ENCODE data around the gene SFXN3.

The SFXN3 gene, protein sequence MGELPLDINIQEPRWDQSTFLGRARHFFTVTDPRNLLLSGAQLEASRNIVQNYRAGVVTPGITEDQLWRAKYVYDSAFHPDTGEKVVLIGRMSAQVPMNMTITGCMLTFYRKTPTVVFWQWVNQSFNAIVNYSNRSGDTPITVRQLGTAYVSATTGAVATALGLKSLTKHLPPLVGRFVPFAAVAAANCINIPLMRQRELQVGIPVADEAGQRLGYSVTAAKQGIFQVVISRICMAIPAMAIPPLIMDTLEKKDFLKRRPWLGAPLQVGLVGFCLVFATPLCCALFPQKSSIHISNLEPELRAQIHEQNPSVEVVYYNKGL

GRCh38 chr10:101031128-101031795 lies at the start of gene SFXN3, which contains the start of gene PDZD7:
SFXN3 (plus strand) TSS chr10:101031234; CDS start chr10:101034695, 3,461 bp downstream.
PDZD7 (minus strand) TSS chr10:101031129; CDS start chr10:101030219, 910 bp downstream.
- in situ Hi-C loops (cut with HindIII; ENCODE audit: low sequenced_read_pairs), result loop anchor here (5.0 kb wide), 1 partner anchor 34 kb away; the partner anchor contains the start of gene LZTS2

- in situ Hi-C loops (cut with HindIII; ENCODE audit: low sequenced_read_pairs), result no loop called here
These were observed 47.9 kb upstream of the SFXN3 start for GRCh38 chr10:100982916-100983830.

DNA sequence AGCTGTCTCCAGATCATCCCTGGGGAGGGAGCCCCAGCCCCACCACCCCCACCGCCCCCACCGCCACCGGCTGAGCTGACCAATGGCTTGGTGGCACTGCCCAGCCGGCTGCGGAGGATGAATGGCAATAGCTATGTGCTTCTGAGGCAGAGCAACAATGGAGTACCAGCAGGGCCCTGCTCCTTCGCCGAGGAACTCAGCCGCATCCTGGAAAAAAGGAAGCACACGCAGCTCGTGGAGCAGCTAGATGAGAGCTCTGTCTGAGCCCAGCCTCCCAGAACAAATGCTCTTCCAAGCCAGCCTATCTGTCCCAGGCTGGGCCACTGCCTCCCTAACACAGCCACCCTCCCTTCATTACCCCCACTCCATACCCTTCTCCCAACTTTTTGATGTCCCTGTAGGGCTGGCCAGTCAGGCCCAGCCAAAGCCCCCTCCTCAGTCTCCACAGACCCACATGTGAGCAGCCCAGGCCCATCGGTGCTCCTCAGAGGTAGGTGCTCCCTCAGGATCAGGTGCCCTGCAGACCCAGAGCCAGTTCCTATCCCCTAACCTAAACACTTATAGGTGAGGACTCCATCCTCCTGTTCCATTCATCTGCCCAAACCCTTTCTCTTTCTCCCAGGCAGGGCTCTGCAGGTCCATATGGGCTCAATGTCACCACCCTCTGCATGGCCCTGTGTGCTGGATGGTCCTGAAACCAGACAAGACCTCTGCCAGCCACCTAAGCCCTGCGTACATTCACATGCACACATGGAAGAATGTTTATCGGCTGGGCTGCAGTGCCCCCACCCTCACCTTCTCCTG lies 47.0 kb upstream of the SFXN3 start:
- in situ Hi-C loops (cut with HindIII; ENCODE audit: low sequenced_read_pairs), result no loop called here

DNA sequence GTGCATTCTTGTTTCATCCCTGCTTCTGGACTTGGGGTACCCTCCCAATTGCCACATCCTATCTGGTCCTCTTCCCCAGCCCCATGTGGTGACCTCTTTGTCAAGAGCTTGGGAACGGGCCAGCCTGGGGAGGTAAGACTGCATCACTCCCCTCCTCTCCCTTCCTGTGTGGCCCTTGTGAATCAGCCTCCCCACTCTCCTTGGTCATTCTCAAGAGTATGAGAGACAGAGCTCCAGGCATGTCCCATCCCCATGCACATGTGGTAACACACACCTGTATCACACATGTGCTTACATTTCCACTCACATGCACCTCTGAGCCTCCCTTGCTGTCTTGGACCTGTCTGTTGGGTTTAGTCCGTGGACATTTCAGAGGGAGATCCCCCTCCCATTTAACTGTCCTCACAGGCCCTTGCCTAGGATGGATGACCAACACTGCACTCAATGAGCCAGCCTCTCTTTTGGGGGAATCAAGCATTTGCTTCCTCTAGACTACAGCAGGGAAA lies 46.3 kb upstream of the SFXN3 start:
- in situ Hi-C loops (cut with HindIII; ENCODE audit: low sequenced_read_pairs), result no loop called here

DNA sequence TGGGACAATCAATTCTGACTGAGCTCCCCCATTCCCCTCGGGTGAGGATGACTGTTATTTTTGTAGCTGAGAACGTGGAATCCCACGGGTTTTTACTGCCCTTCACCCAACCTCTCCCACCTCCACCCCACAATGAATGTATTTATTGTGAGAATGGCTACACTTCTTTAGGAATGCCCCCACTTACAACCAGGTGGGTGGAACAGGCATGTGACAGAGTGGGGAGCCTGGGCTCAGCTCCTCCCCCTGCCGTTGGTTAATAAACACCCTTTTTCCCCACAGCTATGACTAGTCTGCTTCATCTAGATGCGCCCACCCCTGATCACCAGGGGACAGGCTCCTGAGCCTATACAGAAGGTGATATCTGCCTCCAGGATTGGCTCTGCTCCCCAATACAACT lies 45.7 kb upstream of the SFXN3 start:
- in situ Hi-C loops (cut with HindIII; ENCODE audit: low sequenced_read_pairs), result no loop called here

DNA sequence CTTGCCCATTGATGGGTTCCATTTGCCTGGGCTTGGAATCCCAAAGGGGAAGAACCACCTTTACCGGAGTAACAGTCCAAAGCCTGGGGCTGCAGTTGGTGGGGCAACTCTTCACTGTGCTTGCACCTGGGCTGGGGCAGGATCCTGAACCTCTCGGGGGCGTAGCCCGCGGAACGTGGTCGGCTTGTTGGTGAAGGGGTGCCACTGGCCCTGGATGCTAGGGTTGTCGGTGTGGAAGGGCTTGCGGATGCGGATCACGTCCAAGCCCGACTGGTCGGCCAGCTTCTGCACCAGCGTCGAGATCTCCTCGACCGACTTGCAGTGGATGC lies 44.4 kb upstream of the SFXN3 start:
- in situ Hi-C loops (cut with HindIII; ENCODE audit: low sequenced_read_pairs), result no loop called here

- in situ Hi-C loops (cut with HindIII; ENCODE audit: low sequenced_read_pairs), result no loop called here
These were observed 43.9 kb upstream of the SFXN3 start, which contains the start of the genes MRPL43 and TWNK for GRCh38 chr10:100986952-100987684. MRPL43 (minus strand) TSS chr10:100987497; CDS start chr10:100987443, 54 bp downstream. TWNK (plus strand) TSS chr10:100987543; CDS start chr10:100988211, 668 bp downstream.

DNA sequence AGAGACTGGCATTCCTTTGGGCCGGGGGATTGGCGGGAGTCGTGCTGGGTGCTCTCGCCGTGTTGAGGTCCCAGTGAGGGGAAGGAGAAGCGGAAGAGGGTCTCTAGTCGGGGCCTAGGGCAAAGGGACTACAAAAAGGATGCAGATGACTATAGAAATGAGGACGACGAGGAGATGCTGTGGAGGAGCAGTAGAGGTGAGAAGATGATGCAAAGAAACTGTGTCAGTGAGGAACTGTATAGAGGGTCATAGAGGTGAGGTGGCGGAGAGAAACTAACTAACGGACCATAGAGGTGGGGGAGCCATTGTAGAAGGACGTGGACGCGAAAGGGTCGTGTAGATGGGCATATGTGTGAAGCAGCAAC lies 43.4 kb upstream of the SFXN3 start:
- in situ Hi-C loops (cut with HindIII; ENCODE audit: low sequenced_read_pairs), result no loop called here

DNA sequence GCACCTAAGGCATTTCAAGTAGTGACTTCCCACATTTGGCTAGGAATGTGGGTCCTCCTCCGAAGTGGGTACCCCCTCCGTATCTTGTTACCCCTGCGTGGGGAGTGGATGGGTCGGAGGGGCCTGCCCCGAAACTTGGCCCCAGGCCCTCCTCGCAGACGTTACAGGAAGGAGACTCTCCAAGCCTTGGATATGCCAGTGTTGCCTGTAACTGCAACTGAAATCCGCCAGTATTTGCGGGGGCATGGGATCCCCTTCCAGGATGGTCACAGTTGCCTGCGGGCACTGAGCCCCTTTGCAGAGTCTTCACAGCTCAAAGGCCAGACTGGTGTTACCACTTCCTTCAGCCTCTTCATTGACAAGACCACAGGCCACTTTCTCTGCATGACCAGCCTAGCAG lies 42.9 kb upstream of the SFXN3 start:
- in situ Hi-C loops (cut with HindIII; ENCODE audit: low sequenced_read_pairs), result no loop called here

- in situ Hi-C loops (cut with HindIII; ENCODE audit: low sequenced_read_pairs), result no loop called here
These were observed 41.9 kb upstream of the SFXN3 start for GRCh38 chr10:100989088-100989487.

- in situ Hi-C loops (cut with HindIII; ENCODE audit: low sequenced_read_pairs), result no loop called here
These were observed 36.9 kb upstream of the SFXN3 start for GRCh38 chr10:100993986-100994708.

- in situ Hi-C loops (cut with HindIII; ENCODE audit: low sequenced_read_pairs), result loop anchor here (5.0 kb wide), 1 partner anchor 37 kb away; the partner anchor contains the start of genes PDZD7 and SFXN3
These were observed 35.9 kb upstream of the SFXN3 start for GRCh38 chr10:100995181-100995580.

DNA sequence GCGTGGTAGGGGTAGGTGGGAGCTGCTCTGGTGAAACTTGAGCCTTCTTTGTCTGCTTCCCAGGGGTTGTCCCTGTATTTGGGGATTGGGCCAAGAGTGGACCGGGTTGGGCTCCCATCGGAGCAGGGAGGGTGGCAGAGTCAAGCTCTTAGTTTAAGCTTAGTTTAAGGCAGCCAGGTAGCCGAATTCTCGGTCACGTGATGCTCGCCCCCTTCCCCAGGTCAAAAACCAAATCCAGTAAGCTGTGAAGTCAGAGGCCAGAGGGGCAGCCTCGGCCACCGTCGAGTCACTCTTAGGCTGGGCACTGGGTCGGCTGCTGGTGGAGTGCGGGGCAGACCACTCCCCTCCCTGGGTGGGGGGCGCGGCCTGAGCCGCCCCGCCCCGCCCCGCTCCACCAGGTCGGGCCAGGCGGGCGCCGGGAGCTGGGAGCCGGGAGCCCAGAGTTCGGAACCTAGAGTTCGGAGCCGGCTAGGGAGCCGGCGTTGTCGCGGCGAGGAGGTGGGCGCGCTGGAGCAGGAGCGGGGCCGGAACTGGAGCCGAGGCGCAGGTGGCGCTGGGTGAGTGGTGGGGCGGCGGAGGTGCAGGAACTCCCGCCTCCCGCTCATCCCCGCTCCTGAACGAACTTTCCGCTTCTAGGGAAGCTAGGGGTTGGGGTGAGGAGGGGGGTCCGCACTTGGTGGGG lies 34.2 kb upstream of the SFXN3 start:
- in situ Hi-C loops (cut with HindIII; ENCODE audit: low sequenced_read_pairs), result loop anchor here (5.0 kb wide), 1 partner anchor 35 kb away; the partner anchor contains the start of genes PDZD7 and SFXN3

DNA sequence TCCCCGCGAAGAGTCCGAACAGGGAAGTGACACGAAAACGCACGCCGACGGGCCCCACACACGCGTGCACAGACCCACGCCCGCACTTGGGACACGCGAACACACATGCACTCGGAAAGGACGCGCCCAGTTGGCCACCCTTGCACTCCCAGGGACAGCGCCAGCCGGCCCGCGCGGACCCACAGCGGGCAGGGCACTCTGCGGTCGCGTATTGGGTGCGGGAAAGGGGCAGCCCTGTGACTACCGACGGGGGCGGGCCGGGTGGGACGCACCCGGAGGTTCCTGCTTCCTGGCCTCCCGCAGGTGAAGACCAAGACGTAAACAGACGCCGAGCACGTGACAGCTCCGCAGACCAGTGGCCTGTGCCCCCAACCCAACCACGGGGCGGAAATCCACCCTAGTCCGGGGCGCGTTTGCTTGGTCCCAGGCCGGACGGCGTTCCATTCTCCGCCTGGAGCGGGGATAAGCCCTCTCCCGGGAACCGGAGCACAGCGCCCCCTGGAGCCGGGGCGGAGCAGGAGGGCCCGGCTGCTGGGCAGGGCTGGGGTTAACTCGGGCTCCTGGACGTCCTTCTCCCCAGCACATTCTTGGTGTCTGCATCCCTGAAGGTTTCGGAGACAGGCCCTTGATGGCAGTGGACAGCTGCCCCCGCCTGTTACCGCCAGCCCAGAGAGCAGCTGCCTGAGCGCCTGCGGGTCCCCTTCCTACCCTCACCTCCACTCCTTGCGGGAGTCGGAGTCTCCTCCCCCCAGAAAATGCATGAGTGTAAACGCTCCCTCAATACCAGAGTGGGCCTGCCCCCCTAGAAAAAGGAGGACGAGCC lies 33.5 kb upstream of the SFXN3 start:
- in situ Hi-C loops (cut with HindIII; ENCODE audit: low sequenced_read_pairs), result loop anchor here (5.0 kb wide), 1 partner anchor 35 kb away; the partner anchor contains the start of genes PDZD7 and SFXN3

GRCh38 chr10:100998183-100998990 lies 32.6 kb upstream of the SFXN3 start:
- in situ Hi-C loops (cut with HindIII; ENCODE audit: low sequenced_read_pairs), result loop anchor here (5.0 kb wide), 1 partner anchor 34 kb away; the partner anchor contains the start of genes PDZD7 and SFXN3

All from endothelial cell of hepatic sinusoid (primary cell).